PFSK-1 (cell line): ENCODE results near the gene ZSCAN9.

Experiments
- FOXP2 ChIP-seq: optimal IDR thresholded peaks from 2 replicates; pipeline ENCODE3; 2011; ENCODE audit warnings: borderline replicate concordance, control low read depth, inconsistent platforms; ENCODE audit not compliant: insufficient read depth; ENCODE audit errors: extremely low read length, extremely low read depth
- POLR2AphosphoS5 ChIP-seq: IDR thresholded peaks from 2 replicates; pipeline ENCODE4 v1.6.1; 2012; ENCODE audit warnings: low read depth, mild to moderate bottlenecking, control low read depth, low read length, moderate library complexity
- REST ChIP-seq, 2 experiments: IDR thresholded peaks; 2 replicates each; pipeline versions ENCODE4 v1.6.1 to v1.8.0; 2011 to 2012; ENCODE audit warnings: low read depth in 2 of 2, low read length in 2 of 2, control low read depth in 1 of 2, inconsistent platforms in 1 of 2, mild to moderate bottlenecking in 1 of 2, moderate library complexity in 1 of 2; ENCODE audit not compliant: insufficient read depth in 1 of 2
- SIN3A ChIP-seq: IDR thresholded peaks from 2 replicates; pipeline ENCODE4 v1.6.1; 2012; ENCODE audit warnings: mild to moderate bottlenecking, low read length, moderate library complexity, borderline replicate concordance; ENCODE audit not compliant: insufficient read depth
- TAF1 ChIP-seq: IDR thresholded peaks from 2 replicates; pipeline ENCODE4 v1.6.1; 2012; ENCODE audit warnings: low read length, control low read depth, borderline replicate concordance; ENCODE audit not compliant: insufficient read depth

The ZSCAN9 gene

GRCh38 chr6:28252009-28252975 is 27.2 kb downstream of the ZSCAN9 start, which contains the start of gene ZKSCAN4:
Gene ZKSCAN4 (minus strand): TSS chr6:28252269. CDS start chr6:28251980, 289 bp downstream.
- TF ChIP-seq TAF1: peak; percentile 93
- peak in 1 of 2 experiments; percentile 28; a peak in 1 of 4 replicates for TF ChIP-seq REST (IDR thresholded peaks at IDR 0.05; ENCODE audit: insufficient read depth in 1 of 2, low read depth in 2 of 2, low read length in 2 of 2)
- TF ChIP-seq POLR2AphosphoS5: peak; percentile 88
- TF ChIP-seq SIN3A: peak; percentile 80; the same call in 1 of the 2 replicates
- TF ChIP-seq FOXP2: no peak

GRCh38 chr6:28254121-28254519 is 29.0 kb downstream of the ZSCAN9 start:
- TF ChIP-seq REST (IDR thresholded peaks at IDR 0.05; ENCODE audit: insufficient read depth in 1 of 2, low read depth in 2 of 2, low read length in 2 of 2) (no peak), SIN3A (no peak), POLR2AphosphoS5 (no peak), TAF1 (no peak), FOXP2 (no peak)

- TF ChIP-seq POLR2AphosphoS5 (no peak), REST (IDR thresholded peaks at IDR 0.05; ENCODE audit: insufficient read depth in 1 of 2, low read depth in 2 of 2, low read length in 2 of 2) (no peak), FOXP2 (no peak), SIN3A (no peak), TAF1 (no peak)
These were observed 32.0 kb downstream of the ZSCAN9 start for GRCh38 chr6:28257042-28257441.

GRCh38 chr6:28258877-28259777 is 34.1 kb downstream of the ZSCAN9 start, which contains the start of gene NKAPL:
Gene NKAPL (plus strand): TSS chr6:28259297. CDS start chr6:28259372, 75 bp downstream.
- TF ChIP-seq FOXP2 (no peak), POLR2AphosphoS5 (no peak), SIN3A (no peak), TAF1 (no peak)

GRCh38 chr6:28263922-28264321 is 38.8 kb downstream of the ZSCAN9 start:
- TF ChIP-seq FOXP2 (no peak), SIN3A (no peak), POLR2AphosphoS5 (no peak)
